NCI-H748 (cell line): ENCODE data around the gene PLA2G2C.
"Not testable (repeated sequence)": the region's sequence is repeated elsewhere in the genome, so short reads cannot be mapped to it uniquely, and the experiment has no call there.

Source experiments
- DNase-seq: peaks from one replicate; lab custom pipeline; 2025; ENCODE audit not compliant: unreplicated experiment; lab: John Stamatoyannopoulos, UW

Gene PLA2G2C

DNA sequence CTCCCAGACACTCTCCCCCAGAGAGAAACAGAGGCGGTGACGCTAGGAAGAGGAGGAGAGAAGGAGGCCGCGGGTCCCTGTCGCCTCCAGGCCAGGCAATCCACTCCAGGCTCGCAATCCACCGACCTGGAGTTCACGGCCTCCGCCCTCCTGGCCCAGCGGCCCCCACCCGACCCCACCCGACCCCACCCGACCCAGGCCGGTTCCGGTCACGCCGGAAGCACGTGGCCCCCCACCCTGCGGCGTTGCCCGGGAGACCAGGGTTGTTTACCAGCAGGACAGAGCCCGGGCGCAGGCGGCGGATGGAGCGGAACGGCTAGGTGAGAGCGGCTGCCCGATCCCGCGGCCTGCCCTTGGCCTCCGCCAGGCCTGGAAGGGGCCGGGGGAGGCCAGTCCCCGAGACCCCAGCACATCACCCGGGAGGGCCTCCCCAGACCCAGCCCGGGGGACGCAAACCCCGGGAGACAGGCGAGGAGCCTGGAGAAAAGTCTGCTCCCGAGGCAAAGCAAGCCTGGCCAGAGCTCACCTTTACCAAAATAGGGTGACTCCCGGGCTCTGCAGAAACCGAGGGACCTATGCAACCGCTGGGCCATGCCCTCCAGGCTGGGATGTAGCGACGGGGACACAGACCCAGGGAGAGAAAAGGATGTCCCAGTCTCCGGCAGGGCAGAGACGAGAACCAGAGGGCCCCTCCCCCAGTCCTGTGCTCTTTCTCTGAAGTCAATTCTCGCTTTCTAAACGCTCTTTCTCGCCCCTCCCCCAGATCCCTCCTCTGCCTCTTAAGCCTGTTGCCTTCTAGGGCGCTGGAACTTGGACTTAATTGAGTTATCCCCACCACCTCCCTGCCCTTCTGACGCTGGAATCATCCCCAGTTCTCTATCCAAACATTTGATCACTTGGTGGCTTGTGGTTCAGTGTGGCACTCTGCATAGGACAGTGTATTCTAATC lies at the start of gene PLA2G2C, which contains the start of gene UBXN10:
PLA2G2C (minus strand) TSS at position 685 of the 949 bp plus-strand sequence. CDS start 9,155 bp downstream, outside the sequence.
UBXN10 (plus strand) TSS at position 263 of the 949 bp plus-strand sequence. CDS start 4,466 bp downstream, outside the sequence.
- DNase-seq = peak; percentile 7

GRCh38 chr1:20234788-20235535 lies 48.6 kb upstream of the PLA2G2C start:
- no peak for DNase-seq

DNA sequence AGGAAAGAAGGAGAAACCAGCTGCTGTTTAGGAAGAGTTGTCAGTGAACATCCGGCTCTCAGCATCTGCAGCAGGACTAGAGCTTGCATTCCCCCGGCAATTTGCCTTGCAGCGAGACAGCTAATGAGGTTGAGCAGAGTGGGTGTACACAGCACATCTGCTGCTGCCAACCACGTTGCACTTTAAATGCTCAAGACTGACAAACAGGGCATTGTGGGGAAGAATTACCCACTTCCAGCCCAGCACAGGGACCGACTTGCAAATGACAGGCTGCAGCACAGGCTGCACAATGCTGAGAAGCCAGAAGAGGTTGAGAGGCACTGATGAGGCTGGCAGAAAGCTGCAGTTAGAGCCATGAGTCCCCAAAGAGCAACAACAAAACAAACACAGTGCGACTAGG lies 47.5 kb upstream of the PLA2G2C start:
- DNase-seq = peak; percentile 48

DNA sequence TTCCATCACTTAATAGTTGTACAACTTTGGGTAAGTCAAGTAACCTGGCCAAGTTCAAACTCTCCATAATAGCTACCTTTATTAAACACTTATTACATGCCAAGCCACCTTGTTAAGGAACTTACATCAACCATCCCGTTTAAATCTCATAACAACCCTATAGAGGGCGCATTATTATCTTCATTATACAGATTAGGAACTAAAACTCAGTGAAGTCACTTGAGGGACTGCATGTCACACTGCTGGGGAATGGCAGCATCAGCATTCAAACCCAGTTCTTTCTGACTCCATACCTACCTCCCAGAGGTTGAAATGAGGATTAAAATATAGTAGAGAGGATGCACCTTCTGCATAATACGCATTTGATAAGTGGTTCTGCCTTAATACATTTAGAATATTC lies 47.1 kb upstream of the PLA2G2C start:
- DNase-seq = peak; percentile 36

DNA sequence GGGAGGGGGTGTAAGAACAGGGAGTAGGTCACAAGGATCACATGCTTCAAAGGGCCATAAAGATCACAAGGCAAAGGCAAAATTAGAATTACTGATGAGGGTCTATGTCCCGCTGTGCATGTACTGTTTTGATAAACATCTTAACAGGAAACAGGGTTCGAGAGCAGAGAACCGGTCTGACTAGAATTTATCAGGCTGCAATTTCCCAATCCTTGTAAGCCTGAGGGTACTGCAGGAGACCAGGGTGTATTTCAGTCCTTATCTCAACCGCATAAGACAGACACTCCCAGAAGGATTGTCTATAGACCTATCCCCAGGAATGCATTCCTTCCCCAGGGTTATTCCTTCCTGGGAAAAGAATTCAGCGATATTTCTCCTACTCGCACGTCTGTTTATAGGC lies 46.2 kb upstream of the PLA2G2C start:
- DNase-seq = peak; percentile 31

DNA sequence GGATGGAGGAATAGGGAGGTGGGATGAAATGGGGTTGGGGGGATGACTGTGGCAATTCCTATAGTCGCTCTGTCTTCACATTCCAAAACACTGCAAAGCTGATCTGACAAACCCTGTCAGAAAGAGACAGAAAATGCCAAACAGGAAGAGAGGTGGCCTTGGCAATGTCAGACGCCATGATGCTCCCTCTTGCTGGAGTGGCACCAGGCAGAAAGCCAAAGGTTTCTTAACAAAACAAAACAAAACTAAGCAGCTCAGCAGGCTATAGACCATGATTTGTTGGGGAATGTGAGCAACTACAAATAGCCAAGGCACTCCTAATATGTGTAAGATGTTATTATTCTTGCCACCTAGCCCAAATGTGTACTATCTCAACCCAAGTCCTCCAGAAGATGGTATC lies 42.9 kb upstream of the PLA2G2C start:
- no peak for DNase-seq

GRCh38 chr1:20228314-20228825 lies 42.1 kb upstream of the PLA2G2C start:
- no peak for DNase-seq

DNA sequence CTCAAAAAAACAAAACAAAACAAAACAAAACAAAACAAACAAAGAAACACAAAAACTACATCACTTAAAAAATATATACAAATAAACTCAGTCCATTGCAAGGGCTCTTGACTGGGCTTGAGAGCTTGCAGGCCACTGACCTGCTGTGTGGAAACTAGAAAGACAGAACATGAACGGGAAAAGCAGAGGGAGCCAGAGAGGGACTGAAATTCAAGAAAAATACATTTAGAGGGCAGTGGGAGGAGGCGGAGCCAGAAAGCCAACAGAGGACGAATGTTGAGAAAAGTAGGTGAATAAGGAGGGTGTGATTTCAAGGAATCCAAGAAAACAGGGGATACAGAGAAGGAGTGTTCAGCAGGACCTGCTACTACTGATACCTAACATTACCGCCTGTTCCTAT lies 41.4 kb upstream of the PLA2G2C start:
- no peak for DNase-seq

- no peak for DNase-seq
Observed at GRCh38 chr1:20224546-20224945, 38.2 kb upstream of the PLA2G2C start.

- peak; percentile 65 for DNase-seq
Observed at GRCh38 chr1:20223551-20224419, 37.5 kb upstream of the PLA2G2C start.

DNA sequence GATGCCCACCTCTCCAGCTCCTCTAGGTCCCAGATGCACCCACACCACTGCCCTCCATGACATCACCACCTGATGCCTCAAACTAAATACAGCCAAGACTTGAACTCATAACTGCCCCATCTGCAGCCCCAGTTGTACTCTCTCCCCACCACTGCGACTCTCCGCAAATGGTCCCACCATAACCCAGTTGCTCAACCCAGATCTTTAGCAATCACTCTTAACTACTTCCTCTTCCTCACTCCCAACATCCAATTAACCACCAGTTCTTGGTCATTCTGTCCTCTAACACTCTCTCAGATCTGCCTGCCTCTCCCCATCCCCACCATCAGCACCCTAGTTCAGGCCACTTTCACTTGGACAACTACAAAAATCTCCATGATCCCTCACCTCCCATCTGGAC lies 36.8 kb upstream of the PLA2G2C start:
- DNase-seq = no peak

- no peak for DNase-seq
Observed at GRCh38 chr1:20220036-20220435, 33.7 kb upstream of the PLA2G2C start.

DNA sequence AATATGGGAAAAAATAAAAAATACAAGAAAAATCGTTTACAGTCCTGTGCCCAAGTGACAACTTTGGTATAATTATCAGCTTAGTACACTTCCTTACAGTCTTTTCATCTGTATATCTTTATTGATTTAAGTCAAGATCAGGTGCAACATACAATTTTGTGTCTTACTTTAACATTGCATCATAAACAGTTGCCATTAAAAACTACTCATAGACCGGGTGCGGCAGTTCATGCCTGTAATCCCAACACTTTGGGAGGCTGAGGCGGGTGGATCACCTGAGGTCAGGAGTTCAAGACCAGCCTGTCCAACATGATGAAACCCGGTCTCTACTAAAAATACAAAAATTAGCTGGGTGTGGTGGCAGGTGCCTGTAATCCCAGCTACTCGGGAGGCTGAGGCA lies 32.7 kb upstream of the PLA2G2C start:
- not testable (repeated sequence) for DNase-seq

GRCh38 chr1:20216574-20216973 lies 30.3 kb upstream of the PLA2G2C start:
- peak; percentile 43 for DNase-seq

- no peak for DNase-seq
Observed at GRCh38 chr1:20215716-20216115, 29.4 kb upstream of the PLA2G2C start.

DNA sequence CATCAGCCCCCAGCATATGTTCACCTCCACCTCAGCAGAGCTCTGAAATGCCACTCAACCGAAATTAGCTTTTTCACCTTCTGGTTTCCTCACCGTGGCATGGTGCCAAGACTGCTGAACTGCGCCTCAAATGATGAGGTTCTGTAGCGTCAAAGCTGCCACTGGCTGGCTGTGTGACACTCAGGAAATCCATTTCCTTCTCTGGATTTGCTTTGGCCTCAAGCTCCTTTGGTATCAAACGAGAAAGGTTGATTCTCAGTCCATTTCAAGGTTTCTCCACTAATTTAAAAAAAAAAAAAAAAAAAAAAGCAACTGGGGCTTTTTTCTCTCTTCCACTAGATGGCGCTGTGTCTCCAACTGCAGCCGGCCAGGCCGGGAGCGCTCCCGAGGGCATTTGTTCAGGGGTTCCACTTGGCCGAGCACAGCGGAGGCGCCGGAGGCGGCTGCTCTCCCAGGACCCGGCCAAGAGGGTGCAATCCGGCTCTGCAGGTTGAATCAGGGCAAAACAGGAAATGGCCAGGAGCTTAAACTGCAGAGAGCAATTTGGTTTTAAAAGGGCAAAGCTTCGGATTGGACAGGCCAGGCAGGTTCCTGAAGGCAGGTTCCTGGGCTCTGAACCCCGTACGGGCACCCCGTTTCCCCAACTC lies 26.5 kb upstream of the PLA2G2C start:
- peak; percentile 84 for DNase-seq

DNA sequence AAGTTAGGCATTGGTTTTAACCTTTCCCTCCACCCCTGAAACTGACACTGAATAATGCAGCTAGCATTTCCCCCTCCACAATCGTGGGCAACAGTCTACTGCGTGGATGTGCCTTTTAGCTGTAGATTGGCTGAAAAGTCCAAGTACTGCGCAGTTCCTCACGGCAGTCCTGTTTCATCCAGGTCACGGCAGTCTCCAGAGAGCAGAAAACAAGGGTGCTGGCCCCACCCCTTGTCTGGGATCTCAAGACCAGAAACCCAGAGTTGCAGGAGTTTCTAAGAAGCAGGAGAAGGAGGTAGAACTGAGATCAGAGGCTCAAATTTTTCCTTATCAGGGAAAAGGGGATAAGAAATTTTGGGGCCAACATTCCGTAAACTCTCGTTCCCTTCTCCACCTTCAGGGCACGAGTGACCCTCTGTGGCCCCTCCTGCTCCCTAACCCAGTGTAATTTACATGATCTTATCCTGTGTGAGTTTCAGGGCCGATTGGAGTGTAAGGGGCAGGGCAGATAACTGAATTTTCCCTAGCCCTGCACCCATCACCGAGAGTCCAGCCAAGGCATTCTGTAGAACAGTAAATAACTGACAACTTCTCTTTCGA lies 25.9 kb upstream of the PLA2G2C start:
- DNase-seq = no peak

GRCh38 chr1:20211511-20211931 lies 25.2 kb upstream of the PLA2G2C start:
- DNase-seq = no peak

GRCh38 chr1:20210736-20211460 lies 24.6 kb upstream of the PLA2G2C start:
- no peak for DNase-seq
